Neural cell (in vitro differentiated cells): ENCODE data around the gene CUBN. TPM values are rescaled to one million over a fixed set of nuclear protein-coding genes. Genes with fewer than 3 reads are reported as not detected.

Experiments used
- H2AFZ ChIP-seq: fragments of 200-600, 300-800 bp; sonication (generic), shearing (Covaris generic); 2 replicates; pipeline ENCODE4 v1.6.0; 2014; ENCODE audit warnings: low read depth, mild to moderate bottlenecking, antibody characterized with exemption, low read length, moderate library complexity
- H3F3A ChIP-seq: fragments of 200-600 bp; shearing (Covaris generic); 2 replicates; pipeline ENCODE4 v1.6.1; 2016; ENCODE audit warnings: mild to moderate bottlenecking, moderate library complexity, mixed read lengths, antibody characterized with exemption, low read length; ENCODE audit not compliant: insufficient read depth, poor library complexity, severe bottlenecking
- H3K27ac ChIP-seq: fragments of 200-600, 300-800 bp; sonication (generic), shearing (Covaris generic); 2 replicates; pipeline ENCODE4 v1.5.1; 2014; ENCODE audit warnings: mild to moderate bottlenecking, low read length, moderate library complexity
- H3K27me3 ChIP-seq: fragments of 300-800, 200-600 bp; sonication (generic), shearing (Covaris generic); 2 replicates; pipeline ENCODE4 v1.6.0; 2014; ENCODE audit warnings: mild to moderate bottlenecking, low read depth, low read length, moderate library complexity; ENCODE audit not compliant: insufficient read depth
- H3K36me3 ChIP-seq: fragments of 300-800, 200-600 bp; sonication (generic), shearing (Covaris generic); 2 replicates; pipeline ENCODE4 v1.5.1; 2014; ENCODE audit warnings: mild to moderate bottlenecking, antibody characterized with exemption, low read length, moderate library complexity; ENCODE audit not compliant: insufficient read depth
- H3K4me2 ChIP-seq: fragments of 300-800, 200-600 bp; sonication (generic), shearing (Covaris generic); 2 replicates; pipeline ENCODE4 v1.6.0; 2014; ENCODE audit warnings: mild to moderate bottlenecking, low read length
- H3K4me3 ChIP-seq: fragments of 300-800, 200-600 bp; sonication (generic), shearing (Covaris generic); 2 replicates; pipeline ENCODE4 v1.5.1; 2014; ENCODE audit warnings: mild to moderate bottlenecking, low read length, moderate library complexity
- H3K79me2 ChIP-seq: fragments of 200-600 bp; shearing (Covaris generic); replicated peaks from 2 replicates; pipeline ENCODE4 v1.6.0; 2014; ENCODE audit warnings: mild to moderate bottlenecking, low read length, moderate library complexity; ENCODE audit not compliant: insufficient read depth
- H3K9ac ChIP-seq: fragments of 300-800, 200-600 bp; sonication (generic), shearing (Covaris generic); 2 replicates; pipeline ENCODE4 v1.6.1; 2016; ENCODE audit warnings: mild to moderate bottlenecking, low read length, mixed read lengths
- H3K9me2 ChIP-seq: fragments of 200-600 bp; shearing (Covaris generic); 2 replicates; pipeline ENCODE4 v1.6.1; 2016; ENCODE audit warnings: mild to moderate bottlenecking, low read length, mixed read lengths; ENCODE audit not compliant: insufficient read depth
- H3K9me3 ChIP-seq: fragments of 200-600, 300-800 bp; sonication (generic), shearing (Covaris generic); 2 replicates; pipeline ENCODE4 v1.6.1; 2016; ENCODE audit warnings: mild to moderate bottlenecking, mixed run types, low read length, moderate library complexity, mixed read lengths
- H4K20me1 ChIP-seq: fragments of 200-600 bp; shearing (Covaris generic); 2 replicates; pipeline ENCODE4 v1.6.1; 2016; ENCODE audit warnings: mild to moderate bottlenecking, mixed run types; ENCODE audit not compliant: insufficient read depth
- CTCF ChIP-seq: fragments of 450-650 bp; IDR thresholded peaks from 2 replicates; pipeline ENCODE4 v1.5.1; 2014; ENCODE audit warnings: antibody characterized with exemption, mild to moderate bottlenecking, moderate library complexity; ENCODE audit not compliant: poor library complexity, severe bottlenecking
- EP300 ChIP-seq: fragments of 450-650 bp; conservative IDR thresholded peaks from 2 replicates; pipeline ENCODE4 v1.6.1; 2014; ENCODE audit warnings: antibody characterized with exemption, mild to moderate bottlenecking, moderate library complexity; ENCODE audit not compliant: poor library complexity, severe bottlenecking
- EZH2 ChIP-seq: fragments of 200-600, 300-800 bp; shearing (Covaris generic), sonication (generic); IDR thresholded peaks from 2 replicates; pipeline ENCODE4 v1.6.1; 2014; ENCODE audit warnings: antibody characterized with exemption, low read length, borderline replicate concordance, mild to moderate bottlenecking; ENCODE audit not compliant: insufficient read depth, poor library complexity, severe bottlenecking
- MXI1 ChIP-seq: fragments of 450-650 bp; conservative IDR thresholded peaks from 2 replicates; pipeline ENCODE4 v1.6.1; 2014; ENCODE audit warnings: antibody characterized with exemption, mild to moderate bottlenecking; ENCODE audit not compliant: poor library complexity, severe bottlenecking
- POLR2AphosphoS5 ChIP-seq: IDR thresholded peaks from 2 replicates; pipeline ENCODE4 v1.6.1; 2012
- RAD21 ChIP-seq: fragments of 450-650 bp; conservative IDR thresholded peaks from 2 replicates; pipeline ENCODE4 v1.6.1; 2014; ENCODE audit warnings: antibody characterized with exemption, mild to moderate bottlenecking, moderate library complexity
- REST ChIP-seq: IDR thresholded peaks from 2 replicates; pipeline ENCODE4 v1.6.1; 2012; ENCODE audit warnings: borderline replicate concordance
- SMC3 ChIP-seq: fragments of 450-650 bp; conservative IDR thresholded peaks from 2 replicates; pipeline ENCODE4 v1.6.1; 2014; ENCODE audit warnings: antibody characterized with exemption, mild to moderate bottlenecking, moderate library complexity; ENCODE audit not compliant: poor library complexity
- TAF1 ChIP-seq: IDR thresholded peaks from 2 replicates; pipeline ENCODE4 v1.6.1; 2012; ENCODE audit warnings: low read depth
- polyA plus RNA-seq: library from polyadenylated mRNA; depleted of rRNA; stranded (reverse); fragments of >200 nt; gene quantifications from 2 replicates; pipeline ENCODE4 v1.2.3, GENCODE V29; 2014

Gene CUBN
- polyA plus RNA-seq, 1 donor from 2014 or later: 7.1 TPM

GRCh38 chr10:16890691-16891090 lies 238.9 kb downstream of the CUBN start:
- no peak overlapping the region for H2AFZ ChIP-seq
- H3K27ac ChIP-seq: no peak overlapping the region
- no peaks in the 10 kb centered on the region for H3K27me3 ChIP-seq
- TF ChIP-seq RAD21 (no peak), EP300 (no peak), TAF1 (no peak), MXI1 (no peak), SMC3 (no peak), POLR2AphosphoS5 (no peak), REST (no peak), EZH2 (no peak), CTCF (no peak)
- H3K79me2 ChIP-seq: no peaks in the 10 kb centered on the region
- no peaks in the 10 kb centered on the region for H3K9me3 ChIP-seq
- H3K4me3 ChIP-seq: no peak overlapping the region
- H3F3A ChIP-seq: no peaks in the 10 kb centered on the region
- H4K20me1 ChIP-seq: no peaks in the 10 kb centered on the region
- H3K36me3 ChIP-seq: no peaks in the 10 kb centered on the region
- no peaks in the 10 kb centered on the region for H3K9me2 ChIP-seq
- H3K9ac ChIP-seq: no peak overlapping the region
- no peak overlapping the region for H3K4me2 ChIP-seq

- Histone ChIP-seq H3K9me2 (no peaks in the 10 kb centered on the region), H3K27ac (no peak overlapping the region), H4K20me1 (no peaks in the 10 kb centered on the region), H3K79me2 (no peaks in the 10 kb centered on the region), H3K4me2 (no peak overlapping the region), H2AFZ (no peak overlapping the region), H3K9ac (no peak overlapping the region), H3K36me3 (no peaks in the 10 kb centered on the region), H3K9me3 (no peaks in the 10 kb centered on the region), H3K27me3 (no peaks in the 10 kb centered on the region), H3F3A (no peaks in the 10 kb centered on the region), H3K4me3 (no peak overlapping the region)
- TF ChIP-seq EZH2: no peak
- TF ChIP-seq EP300: no peak
- no peak for TF ChIP-seq TAF1
- TF ChIP-seq POLR2AphosphoS5: no peak
- TF ChIP-seq REST: no peak
- TF ChIP-seq CTCF: no peak
- TF ChIP-seq SMC3: no peak
- no peak for TF ChIP-seq MXI1
- TF ChIP-seq RAD21: no peak
These were observed 242.0 kb downstream of the CUBN start for GRCh38 chr10:16887565-16887964.
